ENCODE measurements around the gene WDFY2.

GRCh38 chr13:51767100-51767499, 182.8 kb downstream of the WDFY2 start:
- TF ChIP-seq FOXP2 (optimal IDR thresholded peaks at IDR 0.05; ENCODE audit: control extremely low read depth, extremely low read length, insufficient read depth), result no peak
- TF ChIP-seq EZH2 (IDR thresholded peaks at IDR 0.05), result no peak
- TF ChIP-seq POLR2AphosphoS5 (IDR thresholded peaks at IDR 0.05; ENCODE audit: borderline replicate concordance, low read depth, low read length), result no peak
